Activated T-helper 1 cell treated with anti-CD3 and anti-CD28 coated beads, Interleukin-2, amount 50 U/mL, for 16 hours (primary cell): ENCODE results near the gene ST8SIA5.

Experiments
- DNase-seq, 2 donors: peaks; one replicate each; pipeline ENCODE4 v3.0.0-alpha.2; 2020; ENCODE audit warnings: low read depth in 1 of 2, low spot score in 1 of 2

ST8SIA5 gene

GRCh38 chr18:46740046-46740445 is 16.8 kb downstream of the ST8SIA5 start:
- DNase-seq: no peak

GRCh38 chr18:46738491-46738890 is 18.4 kb downstream of the ST8SIA5 start:
- DNase-seq: no peak

- DNase-seq: no peak
Observed at GRCh38 chr18:46736736-46737135, 20.1 kb downstream of the ST8SIA5 start.

GRCh38 chr18:46736135-46736534 is 20.7 kb downstream of the ST8SIA5 start:
- DNase-seq: no peak

GRCh38 chr18:46734981-46735380 is 21.9 kb downstream of the ST8SIA5 start:
- DNase-seq: no peak

GRCh38 chr18:46733872-46734271 is 23.0 kb downstream of the ST8SIA5 start:
- DNase-seq: no peak

GRCh38 chr18:46732801-46733200 is 24.1 kb downstream of the ST8SIA5 start:
- no peak for DNase-seq

- DNase-seq: no peak
Observed at GRCh38 chr18:46732201-46732600, 24.7 kb downstream of the ST8SIA5 start.

GRCh38 chr18:46731316-46731715 is 25.5 kb downstream of the ST8SIA5 start:
- no peak for DNase-seq

- no peak for DNase-seq
Observed at GRCh38 chr18:46728219-46728930, 28.5 kb downstream of the ST8SIA5 start.

GRCh38 chr18:46727177-46727576 is 29.7 kb downstream of the ST8SIA5 start:
- no peak for DNase-seq

GRCh38 chr18:46725310-46725709 is 31.5 kb downstream of the ST8SIA5 start:
- DNase-seq: no peak

- no peak for DNase-seq
Observed at GRCh38 chr18:46723856-46724415, 32.9 kb downstream of the ST8SIA5 start.

- DNase-seq: no peak
Observed at GRCh38 chr18:46722051-46722450, 34.8 kb downstream of the ST8SIA5 start.

GRCh38 chr18:46721331-46721730 is 35.5 kb downstream of the ST8SIA5 start:
- no peak for DNase-seq

GRCh38 chr18:46720521-46720920 is 36.3 kb downstream of the ST8SIA5 start:
- no peak for DNase-seq

GRCh38 chr18:46720092-46720491 is 36.8 kb downstream of the ST8SIA5 start:
- DNase-seq: no peak

GRCh38 chr18:46719388-46719787 is 37.5 kb downstream of the ST8SIA5 start:
- no peak for DNase-seq

GRCh38 chr18:46718501-46719341 is 38.1 kb downstream of the ST8SIA5 start:
- DNase-seq: no peak

- no peak for DNase-seq
Observed at GRCh38 chr18:46716827-46717226, 40.0 kb downstream of the ST8SIA5 start.

GRCh38 chr18:46716336-46716735 is 40.5 kb downstream of the ST8SIA5 start:
- DNase-seq: no peak

- no peak for DNase-seq
Observed at GRCh38 chr18:46715062-46715461, 41.8 kb downstream of the ST8SIA5 start.
